IPS-NIHi11 (cell line): ENCODE measurements around the gene RBBP8.

Experiments used
- DNase-seq: peaks from one replicate; pipeline ENCODE4 v3.0.0; 2012; ENCODE audit warnings: mixed read lengths, low spot score

Gene RBBP8

GRCh38 chr18:22999212-22999611 lies 66.1 kb downstream of the RBBP8 start:
- DNase-seq = no peak

- DNase-seq = no peak
Observed at GRCh38 chr18:22999647-23000046, 66.5 kb downstream of the RBBP8 start.

- no peak for DNase-seq
Observed at GRCh38 chr18:23003289-23003688, 70.2 kb downstream of the RBBP8 start.

GRCh38 chr18:23012249-23012648 lies 79.1 kb downstream of the RBBP8 start:
- DNase-seq = no peak

- no peak for DNase-seq
Observed at GRCh38 chr18:23020555-23021294, 87.6 kb downstream of the RBBP8 start.

GRCh38 chr18:23021623-23022022 lies 88.5 kb downstream of the RBBP8 start:
- DNase-seq = no peak

GRCh38 chr18:23032030-23032582 lies 99.0 kb downstream of the RBBP8 start:
- DNase-seq = peak; percentile 20

- DNase-seq = no peak
Observed at GRCh38 chr18:23033056-23033455, 99.9 kb downstream of the RBBP8 start.

GRCh38 chr18:23036660-23037201 lies 103.6 kb downstream of the RBBP8 start:
- no peak for DNase-seq

- peak; percentile 23 for DNase-seq
Observed at GRCh38 chr18:23037646-23038045, 104.5 kb downstream of the RBBP8 start.

GRCh38 chr18:23038712-23039111 lies 105.6 kb downstream of the RBBP8 start:
- no peak for DNase-seq

- no peak for DNase-seq
Observed at GRCh38 chr18:23042133-23042532, 109.0 kb downstream of the RBBP8 start.

- DNase-seq = no peak
Observed at GRCh38 chr18:23043803-23044376, 110.8 kb downstream of the RBBP8 start.

- no peak for DNase-seq
Observed at GRCh38 chr18:23049698-23050373, 116.7 kb downstream of the RBBP8 start.

- DNase-seq = peak; percentile 87
Observed at GRCh38 chr18:23053776-23054457, 120.8 kb downstream of the RBBP8 start.

- no peak for DNase-seq
Observed at GRCh38 chr18:23054553-23054952, 121.4 kb downstream of the RBBP8 start.

GRCh38 chr18:23056315-23056714 lies 123.2 kb downstream of the RBBP8 start:
- no peak for DNase-seq

GRCh38 chr18:23057096-23057495 lies 124.0 kb downstream of the RBBP8 start:
- no peak for DNase-seq

- DNase-seq = no peak
Observed at GRCh38 chr18:23058746-23059415, 125.8 kb downstream of the RBBP8 start.

GRCh38 chr18:23059541-23060465 lies 126.7 kb downstream of the RBBP8 start:
- no peak for DNase-seq
